ENCODE measurements around the gene TEPSIN. TPM values are rescaled to one million over a fixed set of nuclear protein-coding genes. Genes with fewer than 3 reads are reported as not detected.

The TEPSIN gene
- total RNA-seq, 1 donor from 2014 or later: 33.9 TPM

GRCh38 chr17:81200695-81201580, 37.9 kb downstream of the TEPSIN start:
- ATAC-seq (peak; percentile 87), DNase-seq (ENCODE audit: low spot score) (no peak)

- DNase-seq (ENCODE audit: low spot score) (no peak), ATAC-seq (no peak)
Measured at GRCh38 chr17:81200201-81200600, 38.7 kb downstream of the TEPSIN start.

GRCh38 chr17:81199482-81199830, 39.4 kb downstream of the TEPSIN start:
- ATAC-seq (no peak), DNase-seq (ENCODE audit: low spot score) (no peak)

- no peak for ATAC-seq
- DNase-seq (ENCODE audit: low spot score): no peak
Measured at GRCh38 chr17:81198826-81199481, 39.9 kb downstream of the TEPSIN start.

GRCh38 chr17:81197831-81198490, 40.9 kb downstream of the TEPSIN start:
- DNase-seq (ENCODE audit: low spot score) (no peak), ATAC-seq (no peak)

- ATAC-seq (no peak), DNase-seq (ENCODE audit: low spot score) (no peak)
Measured at GRCh38 chr17:81197409-81197795, 41.5 kb downstream of the TEPSIN start.

- ATAC-seq (peak; percentile 6), DNase-seq (ENCODE audit: low spot score) (no peak)
Measured at GRCh38 chr17:81196505-81197408, 42.1 kb downstream of the TEPSIN start.

- DNase-seq (ENCODE audit: low spot score) (no peak), ATAC-seq (no peak)
Measured at GRCh38 chr17:81195941-81196495, 42.8 kb downstream of the TEPSIN start.

- DNase-seq (ENCODE audit: low spot score): no peak
- ATAC-seq: no peak
Measured at GRCh38 chr17:81194941-81195901, 43.6 kb downstream of the TEPSIN start.

GRCh38 chr17:81194225-81194760, 44.6 kb downstream of the TEPSIN start:
- DNase-seq (ENCODE audit: low spot score) (no peak), ATAC-seq (no peak)

GRCh38 chr17:81193470-81194224, 45.2 kb downstream of the TEPSIN start:
- no peak for DNase-seq (ENCODE audit: low spot score)
- no peak for ATAC-seq

- ATAC-seq: no peak
- no peak for DNase-seq (ENCODE audit: low spot score)
Measured at GRCh38 chr17:81193051-81193410, 45.8 kb downstream of the TEPSIN start.

GRCh38 chr17:81192386-81193050, 46.3 kb downstream of the TEPSIN start:
- no peak for ATAC-seq

GRCh38 chr17:81191646-81192045, 47.2 kb downstream of the TEPSIN start:
- ATAC-seq: no peak
- DNase-seq (ENCODE audit: low spot score): no peak

More at GRCh38 chr17:81192386-81193050, 46.3 kb downstream of the TEPSIN start:
- DNase-seq (ENCODE audit: low spot score): no peak

- DNase-seq (ENCODE audit: low spot score) (no peak), ATAC-seq (no peak)
Measured at GRCh38 chr17:81191116-81191515, 47.7 kb downstream of the TEPSIN start.

- DNase-seq (ENCODE audit: low spot score): no peak
Measured at GRCh38 chr17:81190591-81190990, 48.3 kb downstream of the TEPSIN start.

GRCh38 chr17:81189670-81190530, 49.0 kb downstream of the TEPSIN start:
- no peak for DNase-seq (ENCODE audit: low spot score)
- peak; percentile 58 for ATAC-seq

More at GRCh38 chr17:81190591-81190990, 48.3 kb downstream of the TEPSIN start:
- no peak for ATAC-seq

Measured in left lobe of liver (tissue), 2 donors.